ENCODE data around the gene LSM4.
A peak's percentile ranks its signal among the peaks of the same experiment; 100 is the strongest.

LSM4 gene

DNA sequence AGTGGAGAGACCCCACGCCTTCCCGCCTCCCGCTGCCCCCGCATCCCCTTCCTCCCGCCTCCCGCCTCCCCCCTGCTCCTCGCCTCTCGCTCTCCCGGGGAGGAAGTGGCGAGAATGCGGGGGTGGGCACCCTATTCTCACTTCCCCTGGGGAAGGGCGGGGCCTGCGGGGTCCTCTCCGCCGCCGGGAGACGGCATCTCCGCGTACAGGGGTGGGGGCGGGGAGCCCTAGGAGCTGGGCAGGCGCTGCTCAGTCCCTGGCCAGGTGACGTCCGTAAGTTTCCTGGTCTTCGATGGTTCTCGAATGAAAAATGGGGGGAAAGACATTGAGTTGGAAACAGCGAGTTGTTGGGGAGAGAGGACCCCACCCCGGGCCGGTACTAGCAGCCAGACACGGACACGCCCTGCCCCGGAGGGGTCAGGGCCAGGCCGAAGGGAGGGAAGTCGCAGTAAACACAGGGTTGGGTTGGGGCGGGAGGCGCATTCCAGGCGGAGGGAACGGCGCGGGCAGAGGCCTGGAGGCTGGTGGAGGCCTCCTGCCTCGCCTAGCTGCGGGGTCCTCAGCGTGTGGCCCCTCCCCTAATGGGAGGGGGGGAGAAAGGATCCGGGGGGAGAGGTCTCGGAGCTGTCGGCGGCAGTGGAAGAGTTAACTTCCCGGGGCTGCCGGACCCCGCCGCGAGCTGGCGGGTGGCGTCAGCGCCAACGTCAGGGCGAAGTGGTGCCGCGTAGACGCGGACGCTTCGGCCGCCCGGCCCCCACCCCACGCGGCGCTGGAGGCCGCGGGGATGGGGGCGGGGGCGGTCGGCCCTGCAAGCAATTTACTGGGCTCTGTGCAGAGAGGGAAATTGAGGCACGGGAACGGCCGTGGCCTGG is 31.1 kb downstream of the LSM4 start:
- Histone ChIP-seq H3K4ac (ENCODE audit: low read depth, low read length) (peak overlapping the region; percentile 93), H3K9ac (ENCODE audit: low read length) (peak overlapping the region; percentile 81), H3K4me1 (ENCODE audit: control insufficient read depth in 1 of 2, insufficient read depth in 2 of 2, low read length in 2 of 2) (peaks cover 39 to 43% of the 10 kb centered on the region in 2 experiments), H4K91ac (ENCODE audit: low read depth, low read length) (peak overlapping the region; percentile 98), H3K27me3 (ENCODE audit: insufficient read depth, low read length) (no peaks in the 10 kb centered on the region), H3K9me3 (ENCODE audit: insufficient read depth, low read depth, low read length) (peaks cover 7% of the 10 kb centered on the region), H3K4me2 (ENCODE audit: low read length) (peak overlapping the region; percentile 86), H2BK5ac (ENCODE audit: low read depth, low read length, poor library complexity) (peak overlapping the region; percentile 97), H3K14ac (ENCODE audit: low read length) (peak overlapping the region; percentile 96), H2AK5ac (ENCODE audit: low read length) (peak overlapping the region; percentile 97), H3K4me3 (ENCODE audit: low read depth, low read length) (peak overlapping the region; percentile 71), H3K23ac (ENCODE audit: low read length) (no peak overlapping the region), H3K36me3 (ENCODE audit: control insufficient read depth in 1 of 2, insufficient read depth in 2 of 2, low read length in 2 of 2) (no peaks in the 10 kb centered on the region), H3K79me2 (ENCODE audit: control insufficient read depth, insufficient read depth, low read length, poor library complexity) (peaks cover 16% of the 10 kb centered on the region), H3K79me1 (ENCODE audit: low read length) (peaks cover 52% of the 10 kb centered on the region), H4K8ac (ENCODE audit: low read depth, low read length) (peak overlapping the region; percentile 98), H3K27ac (ENCODE audit: low read depth, low read length) (peak overlapping the region; percentile 99), H4K12ac (ENCODE audit: low read depth, low read length) (peak overlapping the region; percentile 88), H3K18ac (ENCODE audit: low read length) (peak overlapping the region; percentile 94), H2AFZ (ENCODE audit: insufficient read depth, low read length, poor library complexity) (peak overlapping the region; percentile 82), H2BK120ac (ENCODE audit: insufficient read depth, low read length, poor library complexity) (peak overlapping the region; percentile 97), H2BK12ac (ENCODE audit: low read length) (peak overlapping the region; percentile 99)
- peak; percentile 77 to 80 for DNase-seq
- no CpG with 5 or more reads among the region's 75 CpGs for WGBS (ENCODE audit: extremely low coverage, insufficient coverage, insufficient read length)

DNA sequence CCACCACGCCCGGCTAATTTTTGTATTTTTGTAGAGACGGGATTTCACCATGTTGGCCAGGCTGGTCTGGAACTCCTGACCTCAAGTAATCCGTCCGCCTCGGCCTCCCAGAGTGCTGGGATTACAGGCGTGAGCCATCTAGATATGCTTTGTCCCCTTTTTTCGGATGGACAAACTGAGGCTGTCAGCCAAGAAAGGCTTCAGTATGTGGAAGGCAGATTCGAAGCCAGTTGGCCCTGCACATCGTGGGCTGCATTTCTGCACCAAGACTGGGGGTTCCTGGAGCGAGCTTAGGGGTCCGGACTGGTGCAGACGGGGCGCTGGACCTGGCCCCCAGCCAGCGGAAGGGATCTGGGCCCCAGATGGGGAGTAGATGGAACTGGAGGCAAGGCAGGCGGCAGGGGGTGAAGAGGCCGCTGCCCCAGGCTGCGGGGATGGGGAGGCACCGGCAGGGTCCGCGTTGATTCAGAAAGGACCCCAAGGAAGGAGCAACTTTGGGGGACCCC is 31.8 kb downstream of the LSM4 start:
- Histone ChIP-seq H2AFZ (ENCODE audit: insufficient read depth, low read length, poor library complexity) (peak overlapping the region; percentile 82), H3K4me1 (ENCODE audit: control insufficient read depth in 1 of 2, insufficient read depth in 2 of 2, low read length in 2 of 2) (peaks cover 44 to 46% of the 10 kb centered on the region in 2 experiments)
- no CpG with 5 or more reads among the region's 21 CpGs for WGBS (ENCODE audit: extremely low coverage, insufficient coverage, insufficient read length)

DNA sequence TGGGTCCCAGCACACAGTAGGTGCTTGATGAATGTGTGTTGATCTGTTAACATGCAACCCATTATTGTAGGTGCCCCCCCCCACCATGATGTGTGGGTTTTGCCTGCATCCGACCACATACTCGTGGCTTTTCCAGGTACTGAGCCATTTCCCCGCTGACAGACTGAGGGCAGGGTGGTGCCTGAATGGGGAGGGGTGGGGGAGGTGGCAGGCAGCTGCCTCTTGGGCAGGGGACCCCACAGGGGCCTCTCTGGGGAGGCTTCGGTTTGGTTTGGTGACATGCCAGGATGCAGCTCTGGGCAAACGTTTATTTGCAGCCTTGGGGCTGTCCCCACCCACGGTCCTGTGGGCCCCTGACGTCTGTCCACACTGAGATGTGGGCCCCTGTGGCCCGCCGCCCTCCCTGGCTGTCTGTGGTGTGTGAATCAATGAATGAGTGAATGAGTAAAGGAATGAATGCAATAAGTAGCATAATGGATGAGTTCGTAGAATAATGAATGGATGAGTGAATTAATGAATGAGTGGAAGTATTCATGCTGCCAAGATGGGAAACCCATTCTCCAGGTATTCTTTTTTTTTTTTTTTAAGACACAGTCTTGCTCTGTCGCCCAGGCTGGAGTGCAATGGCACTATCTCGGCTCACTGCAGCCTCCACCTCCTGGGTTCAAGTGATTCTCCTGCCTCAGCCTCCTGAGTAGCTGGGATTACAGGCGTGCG is 32.4 kb downstream of the LSM4 start:
- H3K18ac ChIP-seq (ENCODE audit: low read length): no peak overlapping the region
- H3K27ac ChIP-seq (ENCODE audit: low read depth, low read length): no peak overlapping the region
- H3K4ac ChIP-seq (ENCODE audit: low read depth, low read length): no peak overlapping the region
- H2BK5ac ChIP-seq (ENCODE audit: low read depth, low read length, poor library complexity): peak overlapping the region; percentile 16
- H3K14ac ChIP-seq (ENCODE audit: low read length): peak overlapping the region; percentile 33
- H2BK12ac ChIP-seq (ENCODE audit: low read length): peak overlapping the region; percentile 77
- H4K91ac ChIP-seq (ENCODE audit: low read depth, low read length): peak overlapping the region; percentile 78
- H3K79me1 ChIP-seq (ENCODE audit: low read length): peaks cover 58% of the 10 kb centered on the region
- no peak overlapping the region for H3K4me2 ChIP-seq (ENCODE audit: low read length)
- H3K27me3 ChIP-seq (ENCODE audit: insufficient read depth, low read length): no peaks in the 10 kb centered on the region
- no peak for DNase-seq
- H3K4me3 ChIP-seq (ENCODE audit: low read depth, low read length): no peak overlapping the region
- no peak overlapping the region for H3K23ac ChIP-seq (ENCODE audit: low read length)
- no peak overlapping the region for H4K12ac ChIP-seq (ENCODE audit: low read depth, low read length)
- no peak overlapping the region for H2AFZ ChIP-seq (ENCODE audit: insufficient read depth, low read length, poor library complexity)
- peak overlapping the region; percentile 67 for H2BK120ac ChIP-seq (ENCODE audit: insufficient read depth, low read length, poor library complexity)
- H2AK5ac ChIP-seq (ENCODE audit: low read length): peak overlapping the region; percentile 78
- 100% methylated on average over 1 of the region's 14 CpGs for WGBS (ENCODE audit: extremely low coverage, insufficient coverage, insufficient read length)
- H3K9me3 ChIP-seq (ENCODE audit: insufficient read depth, low read depth, low read length): peaks cover 4% of the 10 kb centered on the region
- H4K8ac ChIP-seq (ENCODE audit: low read depth, low read length): no peak overlapping the region
- H3K4me1 ChIP-seq (ENCODE audit: control insufficient read depth in 1 of 2, insufficient read depth in 2 of 2, low read length in 2 of 2): peaks cover 44 to 46% of the 10 kb centered on the region in 2 experiments
- peaks cover 16% of the 10 kb centered on the region for H3K79me2 ChIP-seq (ENCODE audit: control insufficient read depth, insufficient read depth, low read length, poor library complexity)
- no peaks in the 10 kb centered on the region for H3K36me3 ChIP-seq (ENCODE audit: control insufficient read depth in 1 of 2, insufficient read depth in 2 of 2, low read length in 2 of 2)
- no peak overlapping the region for H3K9ac ChIP-seq (ENCODE audit: low read length)

More for the DNA sequence above, 31.8 kb downstream of the LSM4 start:
- Histone ChIP-seq H2BK5ac (ENCODE audit: low read depth, low read length, poor library complexity) (peak overlapping the region; percentile 97), H3K4me2 (ENCODE audit: low read length) (peak overlapping the region; percentile 86), H3K9me3 (ENCODE audit: insufficient read depth, low read depth, low read length) (peaks cover 7% of the 10 kb centered on the region), H3K4me3 (ENCODE audit: low read depth, low read length) (no peak overlapping the region), H3K9ac (ENCODE audit: low read length) (peak overlapping the region; percentile 36), H3K36me3 (ENCODE audit: control insufficient read depth in 1 of 2, insufficient read depth in 2 of 2, low read length in 2 of 2) (no peaks in the 10 kb centered on the region), H3K27me3 (ENCODE audit: insufficient read depth, low read length) (no peaks in the 10 kb centered on the region), H4K91ac (ENCODE audit: low read depth, low read length) (peak overlapping the region; percentile 98), H3K79me1 (ENCODE audit: low read length) (peaks cover 58% of the 10 kb centered on the region), H2BK12ac (ENCODE audit: low read length) (peak overlapping the region; percentile 99), H4K12ac (ENCODE audit: low read depth, low read length) (peak overlapping the region; percentile 88), H3K27ac (ENCODE audit: low read depth, low read length) (peak overlapping the region; percentile 99), H3K23ac (ENCODE audit: low read length) (no peak overlapping the region), H3K14ac (ENCODE audit: low read length) (peak overlapping the region; percentile 96), H3K4ac (ENCODE audit: low read depth, low read length) (peak overlapping the region; percentile 93), H3K79me2 (ENCODE audit: control insufficient read depth, insufficient read depth, low read length, poor library complexity) (peaks cover 16% of the 10 kb centered on the region), H3K18ac (ENCODE audit: low read length) (peak overlapping the region; percentile 94), H2BK120ac (ENCODE audit: insufficient read depth, low read length, poor library complexity) (peak overlapping the region; percentile 97), H4K8ac (ENCODE audit: low read depth, low read length) (peak overlapping the region; percentile 98), H2AK5ac (ENCODE audit: low read length) (peak overlapping the region; percentile 99)
- no peak for DNase-seq

DNA sequence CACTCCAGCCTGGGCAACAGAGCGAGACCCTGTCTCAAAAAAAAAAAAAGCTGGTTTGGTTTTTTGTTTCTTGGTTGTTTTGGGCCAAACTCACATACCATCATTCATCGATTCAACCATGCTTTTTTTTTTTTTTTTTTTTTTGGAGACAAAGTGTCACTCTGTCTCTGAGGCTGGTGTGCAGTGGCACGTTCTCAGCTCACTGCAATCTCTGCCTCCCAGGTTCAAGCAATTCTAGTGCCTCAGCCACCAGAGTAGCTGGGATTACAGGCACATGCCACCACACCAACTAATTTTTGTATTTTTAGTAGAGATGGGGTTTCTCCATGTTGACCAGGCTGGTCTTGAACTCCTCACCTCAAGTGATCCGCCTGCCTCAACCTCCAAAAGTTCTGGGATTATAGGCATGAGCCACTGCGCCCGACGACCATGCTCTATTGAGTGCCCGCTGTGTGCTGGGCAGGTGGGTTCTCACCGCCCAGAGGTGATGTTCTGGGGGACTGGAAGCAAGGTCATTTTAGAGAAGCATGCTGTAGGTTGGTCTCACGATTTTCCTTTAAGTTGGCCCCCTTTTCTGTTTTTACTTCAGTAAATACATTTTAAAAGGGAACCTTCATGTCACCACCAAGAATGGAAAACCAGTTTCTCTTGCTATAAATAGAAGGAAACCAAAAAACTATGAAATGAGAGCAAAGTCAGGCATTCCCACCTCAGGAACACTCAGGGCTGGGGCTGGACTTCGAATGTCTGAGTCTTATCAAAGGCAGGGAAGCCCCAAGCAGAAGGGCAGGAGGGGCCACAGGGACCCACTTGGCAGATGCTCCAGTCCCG is 33.2 kb downstream of the LSM4 start:
- no peaks in the 10 kb centered on the region for H3K9me3 ChIP-seq (ENCODE audit: insufficient read depth, low read depth, low read length)
- no CpG with 5 or more reads among the region's 12 CpGs for WGBS (ENCODE audit: extremely low coverage, insufficient coverage, insufficient read length)
- H2BK120ac ChIP-seq (ENCODE audit: insufficient read depth, low read length, poor library complexity): peak overlapping the region; percentile 71
- no peaks in the 10 kb centered on the region for H3K27me3 ChIP-seq (ENCODE audit: insufficient read depth, low read length)
- H4K12ac ChIP-seq (ENCODE audit: low read depth, low read length): no peak overlapping the region
- DNase-seq: no peak
- no peak overlapping the region for H3K4ac ChIP-seq (ENCODE audit: low read depth, low read length)
- H3K14ac ChIP-seq (ENCODE audit: low read length): peak overlapping the region; percentile 21
- peak overlapping the region; percentile 20 for H3K27ac ChIP-seq (ENCODE audit: low read depth, low read length)
- H3K79me1 ChIP-seq (ENCODE audit: low read length): peaks cover 58% of the 10 kb centered on the region
- H3K4me3 ChIP-seq (ENCODE audit: low read depth, low read length): no peak overlapping the region
- H2BK5ac ChIP-seq (ENCODE audit: low read depth, low read length, poor library complexity): peak overlapping the region; percentile 77
- no peak overlapping the region for H3K4me2 ChIP-seq (ENCODE audit: low read length)
- no peak overlapping the region for H3K9ac ChIP-seq (ENCODE audit: low read length)
- H2AFZ ChIP-seq (ENCODE audit: insufficient read depth, low read length, poor library complexity): no peak overlapping the region
- H3K23ac ChIP-seq (ENCODE audit: low read length): no peak overlapping the region
- H3K18ac ChIP-seq (ENCODE audit: low read length): no peak overlapping the region
- H2AK5ac ChIP-seq (ENCODE audit: low read length): peak overlapping the region; percentile 89
- peak overlapping the region; percentile 78 for H4K91ac ChIP-seq (ENCODE audit: low read depth, low read length)
- peak overlapping the region; percentile 98 for H2BK12ac ChIP-seq (ENCODE audit: low read length)
- no peak overlapping the region for H4K8ac ChIP-seq (ENCODE audit: low read depth, low read length)
- peaks cover 16% of the 10 kb centered on the region for H3K79me2 ChIP-seq (ENCODE audit: control insufficient read depth, insufficient read depth, low read length, poor library complexity)
- no peaks in the 10 kb centered on the region for H3K36me3 ChIP-seq (ENCODE audit: control insufficient read depth in 1 of 2, insufficient read depth in 2 of 2, low read length in 2 of 2)
- H3K4me1 ChIP-seq (ENCODE audit: control insufficient read depth in 1 of 2, insufficient read depth in 2 of 2, low read length in 2 of 2): peaks cover 44 to 46% of the 10 kb centered on the region in 2 experiments

Data from trophoblast cell (in vitro differentiated cells and primary cell).